Stimulated activated CD8-positive, alpha-beta memory T cell treated with anti-CD3 and anti-CD28 coated beads, Interleukin-7, amount 100 ng/mL, for 4 hours (primary cell): ENCODE results near the gene DCANP1.
A peak's percentile ranks its signal among the peaks of the same experiment; 100 is the strongest.

Experiments used
- DNase-seq, 2 donors: peaks; one replicate each; pipeline ENCODE4 v3.0.0-alpha.2; 2020; ENCODE audit warnings: low read depth in 2 of 2

DCANP1 gene

DNA sequence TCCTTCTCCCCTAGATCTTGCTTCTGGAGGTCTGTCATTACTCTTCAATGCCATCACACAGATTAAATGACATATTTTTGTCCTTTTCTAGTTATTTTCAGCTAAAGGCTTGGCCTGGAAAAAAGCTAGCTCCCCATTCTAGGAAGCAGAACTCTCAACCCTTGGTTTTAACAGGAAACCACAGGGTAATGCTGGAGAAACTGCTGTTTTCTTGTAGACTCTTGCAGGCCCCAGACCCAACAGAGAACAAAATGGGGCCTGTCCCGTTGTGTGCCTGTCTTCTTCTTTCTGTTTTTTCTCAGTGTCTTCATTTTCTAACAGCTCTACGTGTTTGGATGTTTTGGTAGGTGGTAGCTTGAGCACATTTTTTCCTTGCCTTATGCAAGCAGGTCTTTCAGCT, 21.5 kb downstream of the DCANP1 start:
- DNase-seq = no peak

GRCh38 chr5:135423846-135424168, 23.3 kb downstream of the DCANP1 start:
- DNase-seq = no peak

GRCh38 chr5:135423146-135423845, 23.9 kb downstream of the DCANP1 start:
- DNase-seq = no peak

GRCh38 chr5:135422419-135422818, 24.7 kb downstream of the DCANP1 start:
- DNase-seq = no peak

- DNase-seq = no peak
These were observed 30.1 kb downstream of the DCANP1 start for GRCh38 chr5:135417083-135417482.

DNA sequence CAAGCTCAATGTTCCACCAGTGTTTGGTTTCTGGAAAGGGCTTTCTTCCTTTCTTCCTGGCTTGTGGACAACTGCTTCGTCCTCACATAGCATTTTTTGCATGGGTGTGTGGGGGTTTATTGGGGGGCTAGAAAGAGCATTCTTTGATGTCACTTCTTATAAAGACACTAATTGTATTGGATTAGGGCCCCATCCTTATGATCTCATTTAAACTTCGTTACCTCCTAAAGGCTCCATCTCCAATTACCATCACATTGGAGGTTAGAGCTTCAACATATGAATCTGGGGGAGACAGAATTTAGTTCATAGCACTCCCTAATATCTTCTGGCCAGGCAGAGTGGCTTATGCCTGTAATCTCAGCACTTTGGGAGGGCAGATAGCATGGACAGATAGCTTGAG, 42.1 kb downstream of the DCANP1 start:
- DNase-seq = no peak

DNA sequence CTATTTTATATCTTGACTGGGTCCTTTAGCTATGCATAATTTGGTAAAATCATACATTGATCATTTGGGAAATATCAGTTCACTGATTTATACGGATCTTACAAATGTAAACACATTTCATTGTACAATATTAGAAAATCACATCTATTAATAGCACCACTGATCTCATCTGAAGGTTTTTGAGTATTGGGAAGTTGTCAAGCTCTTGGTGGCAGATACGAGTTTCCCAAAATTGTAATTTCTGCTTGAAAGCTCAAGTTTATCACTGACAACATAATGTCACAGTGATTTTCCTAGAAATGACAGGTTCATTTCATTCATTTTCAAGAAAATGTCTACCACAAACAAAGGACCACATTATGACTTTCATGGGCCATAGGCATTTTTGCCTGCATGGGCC, 45.1 kb downstream of the DCANP1 start:
- DNase-seq = no peak

DNA sequence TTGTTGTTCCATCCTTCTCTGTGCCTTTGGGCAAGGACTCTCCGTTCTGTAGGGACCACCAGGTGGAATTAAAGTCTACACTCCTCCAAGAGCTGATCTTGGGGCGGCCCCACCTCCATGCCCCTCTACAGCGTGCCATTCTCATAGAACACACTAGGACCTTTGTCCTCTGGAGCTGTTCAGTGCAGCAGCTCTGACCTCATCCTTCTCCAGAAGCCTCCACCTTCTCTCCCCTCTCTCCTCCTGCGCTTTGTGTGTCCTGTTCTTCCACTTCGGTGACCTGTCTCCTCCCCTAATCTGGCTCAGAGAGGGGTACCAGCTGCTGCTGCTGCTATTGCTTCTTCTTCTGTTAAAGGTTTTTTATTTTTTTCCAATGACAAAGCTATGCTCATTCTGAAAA, 46.3 kb downstream of the DCANP1 start:
- DNase-seq = no peak

- DNase-seq = no peak
These were observed 47.2 kb downstream of the DCANP1 start for GRCh38 chr5:135399794-135400542.

GRCh38 chr5:135398855-135399793, 48.0 kb downstream of the DCANP1 start, which contains the start of gene MACROH2A1:
Gene MACROH2A1, minus strand, starts transcription at chr5:135399231. Its CDS starts 10,138 bp downstream, at chr5:135389093.
- peak; percentile 43 to 81 for DNase-seq

- DNase-seq = peak in 1 of 2 donors; percentile 22
These were observed 48.8 kb downstream of the DCANP1 start for GRCh38 chr5:135398160-135398854.

DNA sequence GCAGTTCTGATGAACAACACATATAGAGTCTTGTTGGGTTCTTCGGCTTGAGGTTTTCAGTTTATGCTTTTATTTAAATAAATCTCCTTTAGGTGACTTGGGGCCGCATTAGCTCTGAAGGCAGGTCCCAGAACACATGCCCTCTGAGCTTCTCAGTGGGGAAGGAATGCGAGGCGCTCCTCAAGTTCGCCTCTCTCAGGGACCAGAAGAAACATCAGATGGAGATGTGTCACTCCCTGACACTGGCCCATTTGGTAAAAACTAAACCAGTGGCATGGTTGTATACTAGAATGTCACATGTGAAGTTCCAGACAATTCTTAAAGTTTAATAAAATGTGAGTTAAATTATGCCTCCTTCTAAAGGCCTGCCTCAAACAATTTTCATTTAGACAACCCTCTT, 50.1 kb downstream of the DCANP1 start:
- no peak for DNase-seq

- no peak for DNase-seq
These were observed 50.6 kb downstream of the DCANP1 start for GRCh38 chr5:135396459-135397055.

GRCh38 chr5:135395866-135396265, 51.3 kb downstream of the DCANP1 start:
- no peak for DNase-seq

DNA sequence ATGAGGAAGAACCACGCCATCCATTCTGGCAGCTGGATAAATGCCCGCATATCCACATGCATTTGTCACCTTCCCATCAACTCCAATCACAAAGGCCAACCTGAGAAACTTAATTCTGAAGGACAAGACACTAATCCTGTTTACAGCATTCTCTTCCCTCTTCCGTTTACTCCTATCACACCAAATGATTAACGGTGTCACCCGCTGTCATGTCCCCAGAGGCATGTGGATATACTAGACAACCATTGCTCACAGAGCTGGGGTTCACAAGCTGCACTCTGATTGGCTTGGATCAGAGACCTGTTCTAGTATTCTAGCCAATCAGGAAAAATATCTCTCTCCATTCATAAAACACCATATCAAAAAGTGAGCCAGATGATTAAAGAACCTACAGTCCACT, 51.7 kb downstream of the DCANP1 start:
- no peak for DNase-seq
